Measurements from ENCODE around the gene SF1. TPM values are rescaled to one million over a fixed set of nuclear protein-coding genes. Genes with fewer than 3 reads are reported as not detected.

Gene SF1
- total RNA-seq, 2 experiments from 2014 or later, result 247 to 535 TPM

GRCh38 chr11:64723907-64724862 is 54.2 kb downstream of the SF1 start:
- BruUV-seq (replicated peaks), result no TSS peak
- Histone ChIP-seq H4K20me1 (ENCODE audit: insufficient read depth, low read length) (no peaks in the 10 kb centered on the region), H2AFZ (ENCODE audit: low read length) (peak overlapping the region; percentile 77; the same call in 1 of the 2 replicates), H3K27ac (ENCODE audit: low read depth, low read length, poor library complexity, severe bottlenecking) (peak overlapping the region; percentile 5), H3K4me2 (ENCODE audit: low read length) (peak overlapping the region; percentile 92), H3K36me3 (ENCODE audit: insufficient read depth, low read length) (peaks cover 14% of the 10 kb centered on the region), H3K9me3 (ENCODE audit: low read length) (no peaks in the 10 kb centered on the region), H3K4me1 (ENCODE audit: insufficient read depth, low read length, poor library complexity, severe bottlenecking) (peaks cover 18% of the 10 kb centered on the region), H3K79me2 (ENCODE audit: insufficient read depth, low read depth, low read length) (no peaks in the 10 kb centered on the region), H3K4me3 (ENCODE audit: low read depth, low read length, poor library complexity, severe bottlenecking) (peak overlapping the region; percentile 74), H3K9me2 (ENCODE audit: insufficient read depth, low read length) (no peaks in the 10 kb centered on the region)
- ChIA-PET POLR2A (no interaction called here), CTCF (ENCODE audit: unreplicated experiment) (no interaction called here)
- no peak for DNase-seq (ENCODE audit: low spot score)
- intact Hi-C loops (cut with micrococcal nuclease; ENCODE audit: unreplicated experiment), result loop anchor here (1.0 kb wide), 2 partner anchors 36 to 73 kb away; no protein-coding TSS in a partner anchor
- TF ChIP-seq CTCF (conservative IDR thresholded peaks at IDR 0.05; ENCODE audit: low read length), result no peak
- TF ChIP-seq EZH2phosphoT487 (IDR thresholded peaks at IDR 0.05; ENCODE audit: borderline replicate concordance, low read depth, low read length), result no peak

GRCh38 chr11:64723117-64723906 is 55.0 kb downstream of the SF1 start, which contains the start of gene NRXN2:
NRXN2 (minus strand) TSS chr11:64723197; CDS start chr11:64713699, 9,498 bp downstream.
- BruUV-seq (replicated peaks), result no TSS peak
- Histone ChIP-seq H3K36me3 (ENCODE audit: insufficient read depth, low read length) (peaks cover 7% of the 10 kb centered on the region; the same call in 1 of the 2 replicates), H3K9me2 (ENCODE audit: insufficient read depth, low read length) (no peaks in the 10 kb centered on the region), H3K4me2 (ENCODE audit: low read length) (peak within 1 kb of the TSS; percentile 92), H3K4me1 (ENCODE audit: insufficient read depth, low read length, poor library complexity, severe bottlenecking) (peaks cover 18% of the 10 kb centered on the region), H3K9me3 (ENCODE audit: low read length) (no peaks in the 10 kb centered on the region), H4K20me1 (ENCODE audit: insufficient read depth, low read length) (no peaks in the 10 kb centered on the region), H3K27ac (ENCODE audit: low read depth, low read length, poor library complexity, severe bottlenecking) (peak within 1 kb of the TSS; percentile 43), H3K79me2 (ENCODE audit: insufficient read depth, low read depth, low read length) (no peaks in the 10 kb centered on the region), H2AFZ (ENCODE audit: low read length) (peak within 1 kb of the TSS; percentile 77), H3K4me3 (ENCODE audit: low read depth, low read length, poor library complexity, severe bottlenecking) (peak within 1 kb of the TSS; percentile 74)
- CTCF ChIA-PET (ENCODE audit: unreplicated experiment), result no interaction called here
- intact Hi-C loops (cut with micrococcal nuclease; ENCODE audit: unreplicated experiment), result loop anchor here (1.0 kb wide), 2 partner anchors 35 to 72 kb away; no protein-coding TSS in a partner anchor
- POLR2A ChIA-PET, result interaction anchor here (0.6 kb wide), 1 partner anchor 18 kb away, joined by 6 read pairs; no protein-coding TSS in a partner anchor
- TF ChIP-seq CTCF (conservative IDR thresholded peaks at IDR 0.05; ENCODE audit: low read length), result peak; percentile 98
- no peak for TF ChIP-seq EZH2phosphoT487 (IDR thresholded peaks at IDR 0.05; ENCODE audit: borderline replicate concordance, low read depth, low read length)
- peak; percentile 92 for DNase-seq (ENCODE audit: low spot score)
